GM12878 (cell line): ENCODE measurements around the gene PTTG2.

ENCODE experiments used
- HCFC1 ChIP-seq: fragments of 150-350 bp; IDR thresholded peaks from 2 replicates; pipeline ENCODE4 v1.6.1; 2014; ENCODE audit warnings: low read length
- RBBP5 ChIP-seq: fragments of 200-600 bp; sonication (generic); conservative IDR thresholded peaks from 2 replicates; pipeline ENCODE4 v1.6.1; 2016
- TF ChIP-seq, protein P1 (sequence below): fragments of 450-650 bp; IDR thresholded peaks from 2 replicates; pipeline ENCODE4 v1.6.1; 2016; ENCODE audit warnings: mild to moderate bottlenecking
- TF ChIP-seq, protein P2 (sequence below): IDR thresholded peaks from 2 replicates; pipeline ENCODE4 v1.6.1; 2012; ENCODE audit warnings: mild to moderate bottlenecking, low read depth, low read length

DNA sequence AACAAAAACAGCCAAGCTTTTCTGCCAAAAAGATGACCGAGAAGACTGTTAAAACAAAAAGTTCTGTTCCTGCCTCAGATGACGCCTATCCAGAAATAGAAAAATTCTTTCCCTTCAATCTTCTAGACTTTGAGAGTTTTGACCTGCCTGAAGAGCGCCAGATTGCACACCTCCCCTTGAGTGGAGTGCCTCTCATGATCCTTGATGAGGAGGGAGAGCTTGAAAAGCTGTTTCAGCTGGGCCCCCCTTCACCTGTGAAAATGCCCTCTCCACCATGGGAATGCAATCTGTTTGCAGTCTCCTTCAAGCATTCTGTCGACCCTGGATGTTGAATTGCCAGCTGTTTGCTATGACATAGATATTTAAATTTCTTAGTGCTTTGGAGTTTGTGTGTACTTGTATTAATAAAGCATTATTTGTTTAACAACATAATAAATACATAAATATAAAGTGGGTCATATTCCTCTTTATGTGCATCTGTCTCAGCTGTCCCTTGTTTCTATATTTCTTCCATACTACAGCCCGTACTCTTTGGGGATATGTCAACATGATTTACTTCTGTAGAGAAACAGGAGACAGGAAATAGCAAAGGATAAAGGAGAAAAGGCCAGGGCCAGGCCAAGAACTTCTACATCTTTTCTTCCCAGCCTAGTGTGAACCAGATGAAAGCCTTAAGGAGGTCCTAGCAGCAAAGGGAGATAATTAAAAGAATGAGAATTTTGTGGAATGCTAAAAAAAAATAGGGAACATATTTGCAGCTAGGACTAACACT, 667 bp downstream of the PTTG2 start:
- TF ChIP-seq, protein P1, sequence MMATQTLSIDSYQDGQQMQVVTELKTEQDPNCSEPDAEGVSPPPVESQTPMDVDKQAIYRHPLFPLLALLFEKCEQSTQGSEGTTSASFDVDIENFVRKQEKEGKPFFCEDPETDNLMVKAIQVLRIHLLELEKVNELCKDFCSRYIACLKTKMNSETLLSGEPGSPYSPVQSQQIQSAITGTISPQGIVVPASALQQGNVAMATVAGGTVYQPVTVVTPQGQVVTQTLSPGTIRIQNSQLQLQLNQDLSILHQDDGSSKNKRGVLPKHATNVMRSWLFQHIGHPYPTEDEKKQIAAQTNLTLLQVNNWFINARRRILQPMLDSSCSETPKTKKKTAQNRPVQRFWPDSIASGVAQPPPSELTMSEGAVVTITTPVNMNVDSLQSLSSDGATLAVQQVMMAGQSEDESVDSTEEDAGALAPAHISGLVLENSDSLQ: no peak
- no peak for TF ChIP-seq RBBP5
- TF ChIP-seq, protein P2, sequence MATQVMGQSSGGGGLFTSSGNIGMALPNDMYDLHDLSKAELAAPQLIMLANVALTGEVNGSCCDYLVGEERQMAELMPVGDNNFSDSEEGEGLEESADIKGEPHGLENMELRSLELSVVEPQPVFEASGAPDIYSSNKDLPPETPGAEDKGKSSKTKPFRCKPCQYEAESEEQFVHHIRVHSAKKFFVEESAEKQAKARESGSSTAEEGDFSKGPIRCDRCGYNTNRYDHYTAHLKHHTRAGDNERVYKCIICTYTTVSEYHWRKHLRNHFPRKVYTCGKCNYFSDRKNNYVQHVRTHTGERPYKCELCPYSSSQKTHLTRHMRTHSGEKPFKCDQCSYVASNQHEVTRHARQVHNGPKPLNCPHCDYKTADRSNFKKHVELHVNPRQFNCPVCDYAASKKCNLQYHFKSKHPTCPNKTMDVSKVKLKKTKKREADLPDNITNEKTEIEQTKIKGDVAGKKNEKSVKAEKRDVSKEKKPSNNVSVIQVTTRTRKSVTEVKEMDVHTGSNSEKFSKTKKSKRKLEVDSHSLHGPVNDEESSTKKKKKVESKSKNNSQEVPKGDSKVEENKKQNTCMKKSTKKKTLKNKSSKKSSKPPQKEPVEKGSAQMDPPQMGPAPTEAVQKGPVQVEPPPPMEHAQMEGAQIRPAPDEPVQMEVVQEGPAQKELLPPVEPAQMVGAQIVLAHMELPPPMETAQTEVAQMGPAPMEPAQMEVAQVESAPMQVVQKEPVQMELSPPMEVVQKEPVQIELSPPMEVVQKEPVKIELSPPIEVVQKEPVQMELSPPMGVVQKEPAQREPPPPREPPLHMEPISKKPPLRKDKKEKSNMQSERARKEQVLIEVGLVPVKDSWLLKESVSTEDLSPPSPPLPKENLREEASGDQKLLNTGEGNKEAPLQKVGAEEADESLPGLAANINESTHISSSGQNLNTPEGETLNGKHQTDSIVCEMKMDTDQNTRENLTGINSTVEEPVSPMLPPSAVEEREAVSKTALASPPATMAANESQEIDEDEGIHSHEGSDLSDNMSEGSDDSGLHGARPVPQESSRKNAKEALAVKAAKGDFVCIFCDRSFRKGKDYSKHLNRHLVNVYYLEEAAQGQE: no peak
- no peak for TF ChIP-seq HCFC1
